Choroid plexus epithelial cell (primary cell): ENCODE results near the gene MYBPH.
A peak's percentile ranks its signal among the peaks of the same experiment; 100 is the strongest.

Experiments used
- DNase-seq: peaks from one replicate; pipeline ENCODE4 v3.0.0-alpha.2; 2010; ENCODE audit warnings: low read depth
- H3K4me3 ChIP-seq: 2 replicates; pipeline ENCODE4 v1.5.1; 2011; ENCODE audit warnings: low read depth, mild to moderate bottlenecking, control low read depth, low read length, moderate library complexity
- TF ChIP-seq, protein P1 (sequence below): conservative IDR thresholded peaks from 2 replicates; pipeline ENCODE4 v1.5.1; 2011; ENCODE audit warnings: low read depth, mild to moderate bottlenecking, control low read depth, inconsistent platforms, low read length, moderate library complexity

The MYBPH gene

DNA sequence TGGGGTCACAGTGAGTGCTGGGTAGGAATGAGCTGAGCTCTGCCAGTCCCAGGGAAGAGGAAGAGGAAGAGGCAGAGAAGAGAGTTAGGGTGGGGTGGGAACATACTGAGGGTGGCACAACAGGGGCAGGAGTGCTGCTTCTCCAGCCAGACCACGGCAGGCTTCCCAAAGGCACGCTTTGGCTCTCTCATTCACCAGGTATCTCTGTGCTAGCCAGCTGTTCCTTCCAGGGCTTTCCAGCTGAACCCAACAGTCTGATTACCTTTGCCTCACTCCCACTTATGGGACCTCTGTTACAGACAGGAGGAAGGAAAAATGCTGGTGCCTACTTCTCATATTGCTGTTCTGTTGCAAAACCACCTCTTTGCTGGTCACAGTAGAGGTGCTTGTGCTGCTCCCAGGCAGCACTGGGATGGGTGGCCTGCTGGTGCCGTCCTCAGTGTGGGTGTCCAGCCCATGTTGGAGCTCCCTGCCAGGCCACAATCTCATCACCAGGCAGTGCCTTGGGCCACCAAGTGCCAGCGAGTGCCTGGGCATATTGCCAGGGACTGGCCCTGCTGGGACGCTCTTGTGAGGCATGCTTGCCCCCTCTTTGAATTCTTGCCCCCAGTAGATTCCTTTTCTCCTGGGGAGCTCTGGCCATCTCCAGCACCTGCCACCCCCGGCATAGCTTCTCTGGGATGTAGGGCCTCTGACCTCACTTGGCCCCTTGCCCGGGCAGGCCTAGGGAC is 46.0 kb downstream of the MYBPH start:
- H3K4me3 ChIP-seq: no peak overlapping the region
- TF ChIP-seq, protein P1, sequence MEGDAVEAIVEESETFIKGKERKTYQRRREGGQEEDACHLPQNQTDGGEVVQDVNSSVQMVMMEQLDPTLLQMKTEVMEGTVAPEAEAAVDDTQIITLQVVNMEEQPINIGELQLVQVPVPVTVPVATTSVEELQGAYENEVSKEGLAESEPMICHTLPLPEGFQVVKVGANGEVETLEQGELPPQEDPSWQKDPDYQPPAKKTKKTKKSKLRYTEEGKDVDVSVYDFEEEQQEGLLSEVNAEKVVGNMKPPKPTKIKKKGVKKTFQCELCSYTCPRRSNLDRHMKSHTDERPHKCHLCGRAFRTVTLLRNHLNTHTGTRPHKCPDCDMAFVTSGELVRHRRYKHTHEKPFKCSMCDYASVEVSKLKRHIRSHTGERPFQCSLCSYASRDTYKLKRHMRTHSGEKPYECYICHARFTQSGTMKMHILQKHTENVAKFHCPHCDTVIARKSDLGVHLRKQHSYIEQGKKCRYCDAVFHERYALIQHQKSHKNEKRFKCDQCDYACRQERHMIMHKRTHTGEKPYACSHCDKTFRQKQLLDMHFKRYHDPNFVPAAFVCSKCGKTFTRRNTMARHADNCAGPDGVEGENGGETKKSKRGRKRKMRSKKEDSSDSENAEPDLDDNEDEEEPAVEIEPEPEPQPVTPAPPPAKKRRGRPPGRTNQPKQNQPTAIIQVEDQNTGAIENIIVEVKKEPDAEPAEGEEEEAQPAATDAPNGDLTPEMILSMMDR: no peak
- DNase-seq: no peak

DNA sequence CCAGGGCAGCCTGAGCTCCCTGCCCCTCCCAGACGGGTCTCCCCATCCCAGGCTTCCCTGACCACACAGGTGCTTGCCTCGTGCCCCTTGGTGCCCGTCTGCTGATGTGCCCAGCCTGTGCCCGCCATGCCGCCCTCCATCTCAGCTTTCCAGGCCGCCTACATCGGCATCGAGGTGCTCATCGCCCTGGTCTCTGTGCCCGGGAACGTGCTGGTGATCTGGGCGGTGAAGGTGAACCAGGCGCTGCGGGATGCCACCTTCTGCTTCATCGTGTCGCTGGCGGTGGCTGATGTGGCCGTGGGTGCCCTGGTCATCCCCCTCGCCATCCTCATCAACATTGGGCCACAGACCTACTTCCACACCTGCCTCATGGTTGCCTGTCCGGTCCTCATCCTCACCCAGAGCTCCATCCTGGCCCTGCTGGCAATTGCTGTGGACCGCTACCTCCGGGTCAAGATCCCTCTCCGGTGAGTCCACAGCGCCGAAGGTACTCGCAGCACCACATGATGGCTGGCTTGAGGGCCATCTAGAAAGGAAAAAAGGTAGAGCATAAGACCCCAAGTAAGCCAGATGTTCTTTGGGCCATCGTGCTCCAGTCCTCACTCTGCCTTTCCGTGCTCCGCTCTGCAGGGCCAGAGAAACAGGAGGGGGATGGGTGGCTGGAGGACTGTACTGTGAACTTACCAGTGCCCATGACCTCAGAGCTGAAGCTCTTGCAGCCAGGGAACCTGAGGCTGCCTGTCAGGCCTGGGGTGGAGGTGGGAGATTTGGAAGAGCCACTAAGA is 46.7 kb downstream of the MYBPH start:
- DNase-seq: no peak
- TF ChIP-seq, protein P1: no peak
- no peak overlapping the region for H3K4me3 ChIP-seq

DNA sequence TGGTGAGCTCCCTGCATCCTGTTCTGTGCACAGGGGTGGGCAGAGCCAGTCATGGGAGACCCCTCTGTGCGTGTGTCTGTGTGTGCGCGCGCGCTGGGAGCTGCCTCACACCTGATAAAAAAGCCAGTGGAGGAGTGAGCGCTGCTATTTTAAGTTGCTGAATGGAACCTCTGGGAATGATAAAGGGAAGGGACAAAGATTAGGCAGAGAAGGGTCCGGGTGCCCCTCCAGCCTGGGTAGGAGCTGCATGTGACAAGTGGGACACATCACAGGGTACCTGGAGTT is 47.3 kb downstream of the MYBPH start:
- no peak for DNase-seq
- peak overlapping the region; percentile 17 for H3K4me3 ChIP-seq
- TF ChIP-seq, protein P1: no peak

DNA sequence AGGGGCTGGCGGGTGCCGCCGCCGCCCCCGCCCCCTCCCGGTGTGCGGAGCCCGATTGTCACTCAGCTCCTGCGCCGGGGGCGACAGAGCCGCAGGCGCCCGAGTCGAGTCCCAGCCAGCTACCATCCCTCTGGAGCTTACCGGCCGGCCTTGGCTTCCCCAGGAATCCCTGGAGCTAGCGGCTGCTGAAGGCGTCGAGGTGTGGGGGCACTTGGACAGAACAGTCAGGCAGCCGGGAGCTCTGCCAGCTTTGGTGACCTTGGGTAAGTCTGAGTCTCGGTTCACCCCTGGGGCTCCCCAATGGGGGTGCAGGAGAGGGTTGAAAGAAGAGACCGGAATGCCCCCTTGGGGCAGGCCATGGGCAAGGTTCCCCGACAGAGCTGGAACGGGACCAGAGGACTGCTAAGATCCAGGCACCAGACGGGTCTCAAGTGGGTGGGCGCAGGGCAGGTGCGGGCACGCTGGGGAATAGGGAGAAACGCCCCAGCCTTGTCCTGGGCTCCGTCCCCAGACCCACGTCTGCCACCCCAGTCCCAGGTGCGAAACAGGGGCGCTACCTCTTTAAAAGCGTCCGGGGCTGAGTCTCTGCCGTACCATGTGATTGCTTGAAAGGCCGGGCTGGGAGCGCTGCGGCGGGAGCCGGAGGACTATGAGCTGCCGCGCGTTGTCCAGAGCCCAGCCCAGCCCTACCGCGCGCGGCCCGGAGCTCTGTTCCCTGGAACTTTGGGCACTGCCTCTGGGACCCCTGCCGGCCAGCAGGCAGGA is 47.8 kb downstream of the MYBPH start, which contains the start of gene ADORA1:
Gene ADORA1 (plus strand): TSS at position 61 of the 765 bp plus-strand sequence. CDS start 1,116 bp downstream, outside the sequence.
- DNase-seq: peak; percentile 57
- peak within 1 kb of the TSS; percentile 33 for H3K4me3 ChIP-seq

DNA sequence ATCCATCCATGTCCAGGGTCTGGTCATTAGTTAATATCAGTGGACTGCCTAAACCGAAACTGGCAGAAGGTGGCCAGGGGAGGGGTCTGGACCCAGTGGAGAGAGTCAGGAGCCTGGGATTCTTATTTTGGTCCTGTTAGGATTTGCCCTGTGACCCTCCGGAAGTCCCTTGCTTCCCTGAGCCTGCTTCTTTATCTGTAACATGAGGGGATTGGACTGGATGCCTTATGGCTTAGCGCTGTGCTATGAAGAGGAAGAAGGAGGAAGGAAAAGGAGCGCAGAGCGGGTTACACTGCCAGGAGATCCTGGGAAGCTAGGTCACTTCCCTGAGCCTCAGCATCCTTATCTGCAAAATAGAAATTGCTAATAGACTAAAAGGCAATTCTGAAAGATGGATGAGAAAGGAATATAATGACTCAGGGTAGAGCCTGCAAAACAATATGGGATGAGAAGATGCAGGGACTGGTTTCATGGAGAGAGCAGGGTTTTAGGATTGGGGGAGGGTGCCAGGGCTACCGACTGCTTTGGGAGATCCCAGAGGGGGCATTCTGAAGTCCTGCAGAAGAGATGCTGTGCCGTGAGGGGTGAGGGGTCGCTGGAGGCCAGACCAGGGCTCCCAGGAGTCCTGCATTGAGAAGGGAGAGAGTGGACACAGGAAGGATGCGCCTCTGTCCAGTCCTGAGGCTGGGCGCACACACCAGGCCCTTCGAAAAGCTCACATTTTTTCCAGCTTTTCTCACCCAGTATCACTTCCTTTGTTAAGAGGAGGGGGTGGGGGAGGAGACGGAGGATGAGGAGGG is 48.6 kb downstream of the MYBPH start:
- TF ChIP-seq, protein P1: no peak
- no peak for DNase-seq
- no peak overlapping the region for H3K4me3 ChIP-seq

More for the DNA sequence above, 47.8 kb downstream of the MYBPH start, which contains the start of gene ADORA1:
- TF ChIP-seq, protein P1: no peak

DNA sequence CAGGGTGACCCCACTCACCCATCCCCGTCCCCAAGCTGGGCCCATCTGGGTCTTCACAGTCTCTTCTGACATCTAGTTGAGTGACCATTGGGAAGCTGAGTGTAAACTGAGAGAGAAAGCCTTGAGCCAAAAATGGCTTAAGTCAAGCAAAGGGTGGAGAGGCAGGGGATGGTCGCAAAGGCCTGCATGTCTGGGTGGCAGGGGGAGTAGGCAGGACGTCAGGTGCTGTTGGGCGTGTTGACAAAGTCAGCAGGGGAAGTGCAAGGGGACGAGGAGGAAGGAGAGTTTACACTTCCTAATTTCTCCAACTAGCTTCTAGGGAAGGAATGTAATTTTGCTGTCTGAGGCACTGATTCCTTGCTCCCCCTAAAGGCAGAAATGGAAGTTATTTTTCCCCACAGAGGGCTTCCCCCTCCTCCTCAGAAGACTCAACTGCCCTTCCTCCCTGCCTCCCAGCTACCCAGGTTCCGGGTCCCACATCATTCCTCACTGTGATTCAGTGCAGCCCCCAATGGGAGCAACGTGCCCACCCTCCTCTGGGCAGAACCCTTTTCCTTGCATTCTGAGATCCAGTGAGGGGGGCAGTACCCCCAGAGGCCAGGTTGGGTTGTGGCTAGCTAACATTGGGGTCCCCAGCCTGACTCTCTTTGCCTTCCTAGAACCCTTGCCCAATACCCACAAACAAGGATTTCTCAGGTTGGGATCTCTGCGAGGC is 49.3 kb downstream of the MYBPH start:
- DNase-seq: peak; percentile 48
- no peak overlapping the region for H3K4me3 ChIP-seq
- TF ChIP-seq, protein P1: peak; percentile 67
